ENCODE measurements around the gene CYTH1.

CYTH1 gene

DNA sequence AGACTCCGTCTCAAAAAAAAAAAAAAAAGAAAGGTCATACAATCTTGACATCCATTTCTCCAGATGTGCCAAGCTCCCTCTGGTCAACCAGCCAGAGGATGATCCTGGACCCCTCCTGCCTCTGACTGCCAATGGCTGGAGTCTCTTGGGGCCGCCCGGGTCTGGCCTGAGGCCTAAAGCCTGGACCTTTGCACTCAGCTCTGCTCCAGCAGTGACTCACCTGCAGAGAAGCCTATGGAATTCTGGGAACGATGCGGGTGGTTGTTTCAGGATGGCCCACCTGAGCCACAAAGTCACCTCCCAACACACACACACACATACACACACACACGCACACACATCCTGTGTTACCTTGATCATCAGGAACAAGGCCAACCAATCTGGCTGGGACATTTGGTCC, 140.8 kb downstream of the CYTH1 start:
- TF ChIP-seq, protein P1, sequence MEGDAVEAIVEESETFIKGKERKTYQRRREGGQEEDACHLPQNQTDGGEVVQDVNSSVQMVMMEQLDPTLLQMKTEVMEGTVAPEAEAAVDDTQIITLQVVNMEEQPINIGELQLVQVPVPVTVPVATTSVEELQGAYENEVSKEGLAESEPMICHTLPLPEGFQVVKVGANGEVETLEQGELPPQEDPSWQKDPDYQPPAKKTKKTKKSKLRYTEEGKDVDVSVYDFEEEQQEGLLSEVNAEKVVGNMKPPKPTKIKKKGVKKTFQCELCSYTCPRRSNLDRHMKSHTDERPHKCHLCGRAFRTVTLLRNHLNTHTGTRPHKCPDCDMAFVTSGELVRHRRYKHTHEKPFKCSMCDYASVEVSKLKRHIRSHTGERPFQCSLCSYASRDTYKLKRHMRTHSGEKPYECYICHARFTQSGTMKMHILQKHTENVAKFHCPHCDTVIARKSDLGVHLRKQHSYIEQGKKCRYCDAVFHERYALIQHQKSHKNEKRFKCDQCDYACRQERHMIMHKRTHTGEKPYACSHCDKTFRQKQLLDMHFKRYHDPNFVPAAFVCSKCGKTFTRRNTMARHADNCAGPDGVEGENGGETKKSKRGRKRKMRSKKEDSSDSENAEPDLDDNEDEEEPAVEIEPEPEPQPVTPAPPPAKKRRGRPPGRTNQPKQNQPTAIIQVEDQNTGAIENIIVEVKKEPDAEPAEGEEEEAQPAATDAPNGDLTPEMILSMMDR (IDR thresholded peaks at IDR 0.05; ENCODE audit: insufficient read depth, low read depth, low read length, missing control alignments): no peak

DNA sequence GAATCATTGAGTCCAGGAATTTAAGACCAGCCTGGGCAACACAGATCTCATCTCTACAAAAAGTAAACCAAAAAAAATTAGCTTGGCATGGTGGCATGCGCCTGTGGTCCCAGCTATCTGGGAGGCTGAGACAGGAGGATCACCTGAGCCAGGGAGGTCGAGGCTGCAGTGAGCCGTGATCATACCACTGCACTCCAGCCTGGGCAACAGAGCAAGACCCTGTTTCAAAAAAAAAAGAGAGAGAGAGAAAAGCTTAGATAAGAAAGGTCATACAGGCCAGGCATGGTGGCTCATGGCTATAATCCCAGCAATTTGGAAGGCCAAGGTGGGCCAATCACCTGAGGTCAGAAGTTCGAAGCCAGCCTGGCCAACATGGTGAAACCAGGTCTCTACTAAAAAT, 141.4 kb downstream of the CYTH1 start:
- no peak for DNase-seq (ENCODE audit: low read depth)
- no peak overlapping the region for H3K4me3 ChIP-seq (ENCODE audit: low read length)
- TF ChIP-seq, protein P1 (IDR thresholded peaks at IDR 0.05; ENCODE audit: insufficient read depth, low read depth, low read length, missing control alignments): no peak

More for the DNA sequence above, 140.8 kb downstream of the CYTH1 start:
- no peak for DNase-seq (ENCODE audit: low read depth)
- no peak overlapping the region for H3K4me3 ChIP-seq (ENCODE audit: low read length)

DNA sequence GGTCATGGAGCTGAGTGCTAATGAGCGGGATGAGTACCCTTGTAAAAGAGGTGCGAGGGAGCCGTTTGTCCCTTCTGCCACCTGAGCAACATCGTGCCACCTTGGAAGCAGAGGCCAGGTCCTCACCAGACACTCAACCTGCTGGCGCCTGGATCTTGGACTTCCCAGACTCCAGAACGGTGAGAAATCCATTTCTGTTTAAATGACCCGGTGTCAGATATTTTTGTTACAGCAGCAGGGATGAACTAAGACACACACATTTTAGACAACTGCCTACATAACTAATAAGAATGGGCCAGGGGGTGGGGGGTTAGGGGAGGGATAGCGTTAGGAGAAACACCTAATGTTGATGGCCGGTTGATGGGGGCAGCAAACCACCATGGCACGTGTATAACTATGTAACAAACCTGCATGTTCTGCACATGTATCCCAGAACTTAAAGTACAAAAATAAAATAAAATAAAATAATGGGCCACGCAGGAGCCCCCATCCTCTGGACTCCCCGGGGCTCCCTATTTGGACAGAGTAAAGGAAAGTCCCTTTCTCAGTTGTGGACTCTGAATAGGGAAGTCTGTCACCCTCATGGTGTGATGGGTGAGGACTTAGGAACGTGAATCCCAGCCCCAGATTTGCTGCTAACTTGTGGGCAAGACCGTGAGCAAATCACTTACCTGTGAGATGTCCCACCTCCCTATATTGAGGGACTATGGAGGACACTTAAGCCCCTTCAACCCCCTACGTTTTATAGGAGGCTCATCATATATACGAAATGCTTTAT, 144.2 kb downstream of the CYTH1 start:
- no peak for DNase-seq (ENCODE audit: low read depth)
- TF ChIP-seq, protein P1 (IDR thresholded peaks at IDR 0.05; ENCODE audit: insufficient read depth, low read depth, low read length, missing control alignments): no peak
- H3K4me3 ChIP-seq (ENCODE audit: low read length): no peak overlapping the region

DNA sequence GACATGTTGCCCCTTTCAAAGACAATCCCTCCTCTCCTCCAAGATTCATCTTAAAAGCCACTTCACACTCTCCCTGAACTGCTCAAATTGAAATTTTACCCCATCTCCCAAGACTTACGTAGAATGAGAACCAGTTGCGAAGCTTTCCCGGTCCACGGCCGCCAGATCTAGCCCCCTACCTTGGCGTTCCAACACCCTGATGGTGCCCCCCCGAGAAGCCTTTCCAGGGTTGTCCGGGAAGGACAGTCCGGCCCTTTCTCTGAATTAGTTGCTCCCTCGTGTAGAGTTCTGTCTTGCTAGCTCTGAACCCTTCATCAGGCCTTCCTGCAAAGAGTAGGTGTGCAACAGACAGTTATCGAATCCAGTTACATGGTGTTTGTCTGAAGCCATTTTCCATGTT, 144.9 kb downstream of the CYTH1 start:
- no peak for DNase-seq (ENCODE audit: low read depth)
- H3K4me3 ChIP-seq (ENCODE audit: low read length): no peak overlapping the region
- TF ChIP-seq, protein P1 (IDR thresholded peaks at IDR 0.05; ENCODE audit: insufficient read depth, low read depth, low read length, missing control alignments): no peak

DNA sequence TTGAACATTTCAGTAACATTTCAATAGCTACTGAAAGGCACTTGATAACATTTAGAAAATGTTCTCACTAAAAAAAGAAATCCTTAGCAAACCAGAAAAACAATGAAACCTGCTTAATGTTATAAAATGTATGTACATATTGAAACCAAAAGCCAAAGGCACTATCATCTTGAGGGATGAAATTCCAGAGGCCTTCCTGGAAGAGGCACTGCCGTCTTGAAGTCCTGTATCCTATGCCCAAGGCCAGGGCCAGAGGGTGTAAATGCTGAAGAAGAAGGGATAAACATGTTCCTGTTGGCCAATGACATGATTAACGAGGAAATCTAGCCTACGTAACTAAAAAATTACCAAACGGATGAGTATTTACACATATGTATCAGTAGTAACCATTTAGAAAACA, 147.9 kb downstream of the CYTH1 start:
- DNase-seq (ENCODE audit: low read depth): no peak

DNA sequence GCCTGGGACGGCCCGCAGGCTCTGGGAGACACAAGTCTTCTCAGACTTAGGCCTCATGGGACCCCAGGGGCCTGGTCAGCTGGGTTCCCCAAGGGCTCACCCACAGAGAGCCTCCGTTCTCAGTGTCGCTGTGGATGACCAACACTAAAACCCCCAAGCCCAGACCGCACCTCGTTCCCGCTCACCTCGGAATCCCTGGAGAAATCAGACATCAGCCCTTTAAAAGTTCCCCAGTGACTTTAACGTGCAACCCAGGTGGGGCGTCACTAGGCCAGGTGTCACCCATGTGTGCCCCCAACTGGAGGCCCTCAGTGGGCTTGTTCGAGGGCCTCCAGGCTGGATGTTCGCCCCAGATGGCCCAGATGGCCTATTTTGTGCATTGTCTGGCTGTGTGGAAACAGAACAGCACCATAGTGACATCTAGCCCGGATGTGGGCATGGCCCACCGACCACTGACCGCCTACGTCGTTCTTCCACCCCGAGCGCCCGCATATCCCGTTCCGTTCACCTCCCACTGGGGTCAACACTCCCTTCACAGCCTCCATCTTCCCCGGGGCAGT, 152.6 kb downstream of the CYTH1 start:
- TF ChIP-seq, protein P1 (IDR thresholded peaks at IDR 0.05; ENCODE audit: insufficient read depth, low read depth, low read length, missing control alignments): no peak

More for the DNA sequence above, 147.9 kb downstream of the CYTH1 start:
- H3K4me3 ChIP-seq (ENCODE audit: low read length): no peak overlapping the region
- TF ChIP-seq, protein P1 (IDR thresholded peaks at IDR 0.05; ENCODE audit: insufficient read depth, low read depth, low read length, missing control alignments): no peak

More for the DNA sequence above, 152.6 kb downstream of the CYTH1 start:
- DNase-seq (ENCODE audit: low read depth): no peak
- H3K4me3 ChIP-seq (ENCODE audit: low read length): no peak overlapping the region

All from epithelial cell of esophagus (primary cell).